CD8-positive, alpha-beta memory T cell (primary cell): Measurements from ENCODE around the gene FMN1. TPM values are rescaled to one million over a fixed set of nuclear protein-coding genes. Genes with fewer than 3 reads are reported as not detected.
A peak's percentile ranks its signal among the peaks of the same experiment; 100 is the strongest.

ENCODE experiments used
- CTCF ChIA-PET: fragments of 350-600 bp; sonication (Branson Sonifier 250); formaldehyde crosslinking; loops from one replicate; lab custom pipeline; 2021; ENCODE audit warnings: antibody characterized with exemption; lab: Charles Lee
- POLR2A ChIA-PET: fragments of 350-600 bp; sonication (Branson Sonifier 250); formaldehyde crosslinking; loops from one replicate; lab custom pipeline; 2021; ENCODE audit warnings: antibody characterized with exemption; lab: Charles Lee
- DNase-seq, 5 donors: peaks; one replicate each; pipeline versions ENCODE4 v3.0.0 to v3.0.0-alpha.2; 2020 to 2022; ENCODE audit warnings: mixed read lengths in 1 of 5
- H3K27ac ChIP-seq: one replicate; pipeline ENCODE4 v1.7.0; 2013; ENCODE audit warnings: low read depth, mild to moderate bottlenecking, low read length, moderate library complexity
- H3K27me3 ChIP-seq: 2 replicates; pipeline ENCODE4 v1.7.0; 2013; ENCODE audit warnings: low read length, mild to moderate bottlenecking; ENCODE audit not compliant: insufficient read depth, poor library complexity, severe bottlenecking
- H3K36me3 ChIP-seq: 2 replicates; pipeline ENCODE4 v1.7.0; 2013; ENCODE audit warnings: mild to moderate bottlenecking, low read length, moderate library complexity; ENCODE audit not compliant: insufficient read depth
- H3K4me1 ChIP-seq: 2 replicates; pipeline ENCODE4 v1.7.0; 2013; ENCODE audit warnings: mild to moderate bottlenecking, low read length, moderate library complexity; ENCODE audit not compliant: insufficient read depth
- H3K4me3 ChIP-seq: 2 replicates; pipeline ENCODE4 v1.7.0; 2013; ENCODE audit warnings: mild to moderate bottlenecking, low read length
- H3K9me3 ChIP-seq: 2 replicates; pipeline ENCODE4 v1.7.0; 2013; ENCODE audit warnings: mild to moderate bottlenecking, low read length
- H3K27ac Mint-ChIP-seq, 8 donors: one replicate each; pipeline ENCODE4 v1.8.0; 2020 to 2021; ENCODE audit warnings: mixed read lengths in 8 of 8, mild to moderate bottlenecking in 6 of 8, inconsistent platforms in 3 of 8, moderate library complexity in 3 of 8
- H3K27me3 Mint-ChIP-seq, 2 donors: one replicate each; pipeline ENCODE4 v1.8.0; 2020 to 2021; ENCODE audit warnings: mixed read lengths in 2 of 2, mild to moderate bottlenecking in 1 of 2, moderate library complexity in 1 of 2
- H3K36me3 Mint-ChIP-seq, 3 donors: one replicate each; pipeline ENCODE4 v1.8.0; 2020 to 2021; ENCODE audit warnings: mixed read lengths in 3 of 3, inconsistent platforms in 1 of 3, mild to moderate bottlenecking in 1 of 3
- H3K4me1 Mint-ChIP-seq, 3 donors: one replicate each; pipeline ENCODE4 v1.8.0; 2020 to 2021; ENCODE audit warnings: mixed read lengths in 3 of 3, inconsistent platforms in 1 of 3, mild to moderate bottlenecking in 1 of 3
- H3K4me3 Mint-ChIP-seq, 7 donors: one replicate each; pipeline ENCODE4 v1.8.0; 2020 to 2021; ENCODE audit warnings: mixed read lengths in 7 of 7, mild to moderate bottlenecking in 6 of 7, moderate library complexity in 4 of 7, inconsistent platforms in 2 of 7
- H3K9me3 Mint-ChIP-seq, 5 donors: one replicate each; pipeline ENCODE4 v1.8.0; 2020 to 2022; ENCODE audit warnings: mixed read lengths in 5 of 5, mild to moderate bottlenecking in 3 of 5, moderate library complexity in 2 of 5, inconsistent platforms in 1 of 5
- polyA plus RNA-seq: library from polyadenylated mRNA; unstranded; fragments of 300-500 nt; fragmentation: Illumina TruSeq; gene quantifications from one replicate; pipeline ENCODE4 v1.2.3, GENCODE V29; 2021
- total RNA-seq, 2 experiments: library from RNA; stranded (reverse); gene quantifications; one replicate each; pipeline ENCODE4 v1.2.3, GENCODE V29; 2021

The FMN1 gene
- total and polyA plus RNA-seq, 3 experiments from 2014 or later, result 0.09 to 0.24 (median 0.11) TPM

GRCh38 chr15:32977506-32977905 lies 217.0 kb downstream of the FMN1 start:
- POLR2A ChIA-PET, result no interaction called here
- H3K27me3 Mint-ChIP-seq, result no peaks in the 10 kb centered on the region
- Histone ChIP-seq H3K36me3 (no peaks in the 10 kb centered on the region), H3K27ac (no peak overlapping the region), H3K9me3 (no peaks in the 10 kb centered on the region), H3K4me3 (no peak overlapping the region), H3K27me3 (no peaks in the 10 kb centered on the region), H3K4me1 (no peaks in the 10 kb centered on the region)
- H3K4me3 Mint-ChIP-seq, result no peak overlapping the region
- no peaks in the 10 kb centered on the region for H3K36me3 Mint-ChIP-seq
- CTCF ChIA-PET, result no interaction called here
- no peak for DNase-seq
- peaks cover 0 to 6% (median 0%) of the 10 kb centered on the region in 3 donors for H3K4me1 Mint-ChIP-seq
- H3K27ac Mint-ChIP-seq, result no peak overlapping the region
- H3K9me3 Mint-ChIP-seq, result peaks cover 0 to 5% (median 0%) of the 10 kb centered on the region in 5 donors

GRCh38 chr15:32974691-32975090 lies 219.8 kb downstream of the FMN1 start:
- no peaks in the 10 kb centered on the region for H3K9me3 ChIP-seq
- DNase-seq, result no peak
- no peaks in the 10 kb centered on the region for H3K4me1 ChIP-seq
- H3K9me3 Mint-ChIP-seq, result peaks cover 0 to 5% (median 0%) of the 10 kb centered on the region in 5 donors
- no peak overlapping the region for H3K4me3 Mint-ChIP-seq
- CTCF ChIA-PET, result no interaction called here
- POLR2A ChIA-PET, result no interaction called here
- H3K27me3 ChIP-seq, result no peaks in the 10 kb centered on the region
- no peak overlapping the region for H3K27ac Mint-ChIP-seq
- H3K27me3 Mint-ChIP-seq, result no peaks in the 10 kb centered on the region
- no peaks in the 10 kb centered on the region for H3K4me1 Mint-ChIP-seq
- no peaks in the 10 kb centered on the region for H3K36me3 ChIP-seq
- no peaks in the 10 kb centered on the region for H3K36me3 Mint-ChIP-seq
- no peak overlapping the region for H3K27ac ChIP-seq
- H3K4me3 ChIP-seq, result no peak overlapping the region

GRCh38 chr15:32972686-32973085 lies 221.8 kb downstream of the FMN1 start:
- Mint-ChIP-seq H3K4me1 (no peaks in the 10 kb centered on the region), H3K36me3 (peaks cover 0 to 3% (median 0%) of the 10 kb centered on the region in 3 donors), H3K27ac (no peak overlapping the region), H3K9me3 (peaks cover 0 to 5% (median 0%) of the 10 kb centered on the region in 5 donors), H3K27me3 (no peaks in the 10 kb centered on the region), H3K4me3 (no peak overlapping the region)
- no peak for DNase-seq
- Histone ChIP-seq H3K9me3 (no peaks in the 10 kb centered on the region), H3K27me3 (no peaks in the 10 kb centered on the region), H3K36me3 (no peaks in the 10 kb centered on the region), H3K4me3 (no peak overlapping the region), H3K4me1 (no peaks in the 10 kb centered on the region), H3K27ac (no peak overlapping the region)
- ChIA-PET POLR2A (no interaction called here), CTCF (no interaction called here)

GRCh38 chr15:32970847-32971246 lies 223.7 kb downstream of the FMN1 start:
- CTCF ChIA-PET, result no interaction called here
- Histone ChIP-seq H3K4me3 (no peak overlapping the region), H3K4me1 (no peaks in the 10 kb centered on the region), H3K27me3 (no peaks in the 10 kb centered on the region), H3K36me3 (no peaks in the 10 kb centered on the region), H3K9me3 (no peaks in the 10 kb centered on the region), H3K27ac (no peak overlapping the region)
- DNase-seq, result no peak
- Mint-ChIP-seq H3K4me3 (no peak overlapping the region), H3K36me3 (peaks cover 0 to 5% (median 0%) of the 10 kb centered on the region in 3 donors), H3K4me1 (no peaks in the 10 kb centered on the region), H3K27me3 (no peaks in the 10 kb centered on the region), H3K27ac (no peak overlapping the region), H3K9me3 (peaks cover 0 to 5% (median 0%) of the 10 kb centered on the region in 5 donors)
- POLR2A ChIA-PET, result no interaction called here

- POLR2A ChIA-PET, result no interaction called here
- Histone ChIP-seq H3K9me3 (no peaks in the 10 kb centered on the region), H3K4me1 (no peaks in the 10 kb centered on the region), H3K36me3 (no peaks in the 10 kb centered on the region), H3K27me3 (no peaks in the 10 kb centered on the region), H3K27ac (no peak overlapping the region), H3K4me3 (no peak overlapping the region)
- no peak for DNase-seq
- Mint-ChIP-seq H3K27ac (no peak overlapping the region), H3K36me3 (peaks cover 0 to 9% (median 0%) of the 10 kb centered on the region in 3 donors), H3K4me1 (no peaks in the 10 kb centered on the region), H3K4me3 (no peak overlapping the region), H3K9me3 (peaks cover 0 to 5% (median 0%) of the 10 kb centered on the region in 5 donors), H3K27me3 (peaks cover 0 to 1% of the 10 kb centered on the region in 2 donors)
- CTCF ChIA-PET, result no interaction called here
These were observed 227.0 kb downstream of the FMN1 start for GRCh38 chr15:32967521-32967920.

- Mint-ChIP-seq H3K27ac (no peak overlapping the region), H3K9me3 (peaks cover 0 to 5% (median 2%) of the 10 kb centered on the region in 5 donors), H3K4me1 (no peaks in the 10 kb centered on the region), H3K27me3 (peaks cover 0 to 1% of the 10 kb centered on the region in 2 donors), H3K36me3 (peaks cover 0 to 9% (median 0%) of the 10 kb centered on the region in 3 donors), H3K4me3 (no peak overlapping the region)
- Histone ChIP-seq H3K9me3 (no peaks in the 10 kb centered on the region), H3K27me3 (no peaks in the 10 kb centered on the region), H3K4me1 (no peaks in the 10 kb centered on the region), H3K27ac (no peak overlapping the region), H3K4me3 (no peak overlapping the region), H3K36me3 (no peaks in the 10 kb centered on the region)
- ChIA-PET POLR2A (no interaction called here), CTCF (no interaction called here)
- no peak for DNase-seq
These were observed 228.0 kb downstream of the FMN1 start for GRCh38 chr15:32966512-32966911.

GRCh38 chr15:32965897-32966296 lies 228.6 kb downstream of the FMN1 start:
- ChIA-PET POLR2A (no interaction called here), CTCF (no interaction called here)
- Mint-ChIP-seq H3K27ac (peak overlapping the region in 1 of 8 donors; percentile 67), H3K4me1 (no peaks in the 10 kb centered on the region), H3K9me3 (peaks cover 0 to 5% (median 2%) of the 10 kb centered on the region in 5 donors), H3K4me3 (no peak overlapping the region), H3K36me3 (peaks cover 0 to 9% (median 0%) of the 10 kb centered on the region in 3 donors), H3K27me3 (peaks cover 0 to 1% of the 10 kb centered on the region in 2 donors)
- no peak for DNase-seq
- Histone ChIP-seq H3K4me1 (no peaks in the 10 kb centered on the region), H3K4me3 (no peak overlapping the region), H3K27ac (no peak overlapping the region), H3K9me3 (no peaks in the 10 kb centered on the region), H3K27me3 (no peaks in the 10 kb centered on the region), H3K36me3 (no peaks in the 10 kb centered on the region)

GRCh38 chr15:32959077-32959476 lies 235.4 kb downstream of the FMN1 start:
- Histone ChIP-seq H3K27ac (no peak overlapping the region), H3K36me3 (no peaks in the 10 kb centered on the region), H3K27me3 (no peaks in the 10 kb centered on the region), H3K4me3 (no peak overlapping the region), H3K9me3 (no peaks in the 10 kb centered on the region), H3K4me1 (no peaks in the 10 kb centered on the region)
- POLR2A ChIA-PET, result no interaction called here
- Mint-ChIP-seq H3K36me3 (peaks cover 0 to 2% (median 0%) of the 10 kb centered on the region in 3 donors), H3K4me1 (peaks cover 0 to 10% (median 0%) of the 10 kb centered on the region in 3 donors), H3K9me3 (peaks cover 0 to 4% (median 3%) of the 10 kb centered on the region in 5 donors), H3K27ac (no peak overlapping the region), H3K4me3 (no peak overlapping the region), H3K27me3 (no peaks in the 10 kb centered on the region)
- no peak for DNase-seq
- CTCF ChIA-PET, result no interaction called here
